H9 (cell line): ENCODE data around the gene GPR141. TPM values are rescaled to one million over a fixed set of nuclear protein-coding genes. Genes with fewer than 3 reads are reported as not detected.

Experiments
- DNase-seq: peaks from one replicate; pipeline ENCODE4 v3.0.0-alpha.2; 2017
- H2AFZ ChIP-seq: one replicate; pipeline ENCODE4 v1.6.1; 2013; ENCODE audit warnings: mild to moderate bottlenecking, low read length, control low read depth, moderate library complexity
- H2AK5ac ChIP-seq: 2 replicates; pipeline ENCODE4 v1.6.1; 2013; ENCODE audit warnings: low read length, control low read depth, mixed read lengths; ENCODE audit not compliant: insufficient read length
- H2BK120ac ChIP-seq: one replicate; pipeline ENCODE4 v1.6.1; 2013; ENCODE audit warnings: low read depth, mild to moderate bottlenecking, low read length, control low read depth, inconsistent platforms; ENCODE audit not compliant: poor library complexity, severe bottlenecking
- H2BK12ac ChIP-seq: 2 replicates; pipeline ENCODE4 v1.6.1; 2013; ENCODE audit warnings: low read length, control low read depth, mixed read lengths, low read depth; ENCODE audit not compliant: insufficient read length
- H2BK15ac ChIP-seq: 2 replicates; pipeline ENCODE4 v1.6.1; 2013; ENCODE audit warnings: low read depth, low read length, control low read depth
- H2BK20ac ChIP-seq: one replicate; pipeline ENCODE4 v1.6.1; 2013; ENCODE audit warnings: low read depth, mild to moderate bottlenecking, low read length, control low read depth, inconsistent platforms; ENCODE audit not compliant: poor library complexity, severe bottlenecking
- H2BK5ac ChIP-seq: 2 replicates; pipeline ENCODE4 v1.6.1; 2013; ENCODE audit warnings: low read length, control low read depth, mixed read lengths; ENCODE audit not compliant: insufficient read length
- H3K14ac ChIP-seq: 2 replicates; pipeline ENCODE4 v1.6.1; 2013; ENCODE audit warnings: low read length, control low read depth; ENCODE audit not compliant: insufficient read depth
- H3K18ac ChIP-seq: 2 replicates; pipeline ENCODE4 v1.6.1; 2013; ENCODE audit warnings: low read depth, mild to moderate bottlenecking, mixed read lengths, low read length, control low read depth; ENCODE audit not compliant: insufficient read length
- H3K23ac ChIP-seq: 2 replicates; pipeline ENCODE4 v1.6.1; 2013; ENCODE audit warnings: low read length, control low read depth, mixed read lengths, low read depth; ENCODE audit not compliant: insufficient read length
- H3K23me2 ChIP-seq: 2 replicates; pipeline ENCODE4 v1.6.1; 2013; ENCODE audit warnings: low read depth, mild to moderate bottlenecking, mixed read lengths, low read length, control low read depth; ENCODE audit not compliant: insufficient read length, poor library complexity, severe bottlenecking
- H3K27ac ChIP-seq: 2 replicates; pipeline ENCODE4 v1.5.1; 2013; ENCODE audit warnings: low read length, control low read depth, mixed read lengths, low read depth; ENCODE audit not compliant: insufficient read length
- H3K27me3 ChIP-seq: 2 replicates; pipeline ENCODE4 v1.6.1; 2013; ENCODE audit warnings: low read length, control low read depth, inconsistent platforms; ENCODE audit not compliant: insufficient read depth
- H3K4ac ChIP-seq: 2 replicates; pipeline ENCODE4 v1.6.1; 2013; ENCODE audit warnings: low read depth, mild to moderate bottlenecking, control low read depth, inconsistent platforms, low read length, moderate library complexity
- H3K4me1 ChIP-seq: 2 replicates; pipeline ENCODE4 v1.6.1; 2013; ENCODE audit warnings: low read length, control low read depth, inconsistent platforms; ENCODE audit not compliant: insufficient read depth
- H3K4me2 ChIP-seq: 2 replicates; pipeline ENCODE4 v1.6.1; 2013; ENCODE audit warnings: low read length, control low read depth, mixed read lengths; ENCODE audit not compliant: insufficient read length, insufficient read depth
- H3K56ac ChIP-seq: 2 replicates; pipeline ENCODE4 v1.6.1; 2013; ENCODE audit warnings: low read depth, mild to moderate bottlenecking, mixed read lengths, low read length, control low read depth; ENCODE audit not compliant: insufficient read length
- H3K79me1 ChIP-seq: 2 replicates; pipeline ENCODE4 v1.6.1; 2013; ENCODE audit warnings: low read depth, mild to moderate bottlenecking, moderate library complexity, low read length, control low read depth, inconsistent platforms; ENCODE audit not compliant: insufficient read depth, poor library complexity, severe bottlenecking
- H3K79me2 ChIP-seq: 2 replicates; pipeline ENCODE4 v1.6.1; 2013; ENCODE audit warnings: low read length, control low read depth, inconsistent platforms; ENCODE audit not compliant: insufficient read depth
- H3K9ac ChIP-seq: 2 replicates; pipeline ENCODE4 v1.6.1; 2013; ENCODE audit warnings: low read length, control low read depth, mixed read lengths; ENCODE audit not compliant: insufficient read length; ENCODE audit errors: extremely low read depth
- H3K9me3 ChIP-seq: one replicate; pipeline ENCODE4 v1.6.1; 2013; ENCODE audit warnings: low read depth, low read length, inconsistent platforms; ENCODE audit not compliant: control insufficient read depth
- H3T11ph ChIP-seq: one replicate; pipeline ENCODE4 v1.6.1; 2013; ENCODE audit warnings: mild to moderate bottlenecking, low read length, control low read depth, inconsistent platforms
- H4K20me1 ChIP-seq: one replicate; pipeline ENCODE4 v1.6.1; 2013; ENCODE audit not compliant: control insufficient read depth, insufficient read length, insufficient read depth
- H4K5ac ChIP-seq: 2 replicates; pipeline ENCODE4 v1.6.1; 2013; ENCODE audit warnings: low read depth, mild to moderate bottlenecking, mixed read lengths, low read length, control low read depth; ENCODE audit not compliant: insufficient read length
- H4K8ac ChIP-seq: replicated peaks from 2 replicates; pipeline ENCODE4 v1.6.1; 2013; ENCODE audit warnings: low read length, control low read depth, mixed read lengths, low read depth; ENCODE audit not compliant: insufficient read length
- H4K91ac ChIP-seq: 2 replicates; pipeline ENCODE4 v1.6.1; 2013; ENCODE audit warnings: low read depth, mild to moderate bottlenecking, moderate library complexity, mixed read lengths, low read length, control low read depth; ENCODE audit not compliant: insufficient read length
- H3K27ac Mint-ChIP-seq, 3 experiments: 2 replicates in 2 of 3; 3 replicates in 1 of 3; pipeline ENCODE4 v1.8.0; 2020 to 2021; ENCODE audit warnings: mixed read lengths in 3 of 3, mild to moderate bottlenecking in 1 of 3, moderate library complexity in 1 of 3
- H3K27me3 Mint-ChIP-seq: 2 replicates; pipeline ENCODE4 v1.8.0; 2021; ENCODE audit warnings: low read depth, mild to moderate bottlenecking, moderate library complexity, mixed read lengths
- H3K36me3 Mint-ChIP-seq, 3 experiments: 2 replicates in 2 of 3; 3 replicates in 1 of 3; pipeline ENCODE4 v1.8.0; 2020 to 2021; ENCODE audit warnings: low read depth in 3 of 3, mixed read lengths in 3 of 3; ENCODE audit not compliant: insufficient read depth in 1 of 3
- H3K4me1 Mint-ChIP-seq, 2 experiments: 2 replicates each; pipeline ENCODE4 v1.8.0; 2020; ENCODE audit warnings: mixed read lengths in 2 of 2
- H3K4me3 Mint-ChIP-seq, 2 experiments: 2 replicates in 1 of 2; 3 replicates in 1 of 2; pipeline ENCODE4 v1.8.0; 2020 to 2021; ENCODE audit warnings: mild to moderate bottlenecking in 2 of 2, mixed read lengths in 2 of 2, moderate library complexity in 1 of 2
- H3K9me3 Mint-ChIP-seq, 2 experiments: 2 replicates in 1 of 2; 3 replicates in 1 of 2; pipeline ENCODE4 v1.8.0; 2020; ENCODE audit warnings: mild to moderate bottlenecking in 2 of 2, mixed read lengths in 2 of 2, moderate library complexity in 1 of 2
- WGBS: extraction: QIAGEN DNeasy Blood & Tissue Kit; methylation state at CpG from one replicate; pipeline ENCODE4 v1.1.7; 2013; ENCODE audit warnings: missing lambda C conversion rate, low lambda C conversion rate, mixed read lengths; ENCODE audit not compliant: insufficient read length; ENCODE audit errors: extremely low coverage; 5-methylcytosine and 5-hydroxymethylcytosine counted together
- total RNA-seq: library from RNA; stranded (reverse); gene quantifications from 2 replicates; pipeline ENCODE4 v1.2.1, GENCODE V29; 2021
- TF ChIP-seq, protein P1 (sequence below): fragments of 200-600 bp; sonication (generic); conservative IDR thresholded peaks from 3 replicates; pipeline ENCODE4 v1.8.0; 2021; ENCODE audit warnings: antibody characterized with exemption, mild to moderate bottlenecking

GPR141 gene
- total RNA-seq, 1 experiment from 2014 or later: 0.50 TPM

GRCh38 chr7:37706804-37707203, 23.2 kb downstream of the GPR141 start:
- no peak overlapping the region for H2BK120ac ChIP-seq
- H3K56ac ChIP-seq: no peak overlapping the region
- DNase-seq: no peak
- Mint-ChIP-seq H3K4me1 (peaks cover 39 to 46% of the 10 kb centered on the region in 2 experiments), H3K36me3 (no peaks in the 10 kb centered on the region), H3K9me3 (no peaks in the 10 kb centered on the region), H3K27ac (peak overlapping the region in 2 of 3 experiments; percentile 21 to 87; a peak in 5 of 7 replicates), H3K4me3 (no peak overlapping the region; a peak in 1 of 5 replicates), H3K27me3 (no peaks in the 10 kb centered on the region)
- no peaks in the 10 kb centered on the region for H3K27me3 ChIP-seq
- H2AK5ac ChIP-seq: no peak overlapping the region
- no peak overlapping the region for H3K18ac ChIP-seq
- peaks cover 8% of the 10 kb centered on the region for H3K4me1 ChIP-seq
- no peak overlapping the region for H3K9ac ChIP-seq
- no peak overlapping the region for H4K91ac ChIP-seq
- H3K9me3 ChIP-seq: no peaks in the 10 kb centered on the region
- H2AFZ ChIP-seq: no peak overlapping the region
- H4K20me1 ChIP-seq: no peaks in the 10 kb centered on the region
- TF ChIP-seq, protein P1, sequence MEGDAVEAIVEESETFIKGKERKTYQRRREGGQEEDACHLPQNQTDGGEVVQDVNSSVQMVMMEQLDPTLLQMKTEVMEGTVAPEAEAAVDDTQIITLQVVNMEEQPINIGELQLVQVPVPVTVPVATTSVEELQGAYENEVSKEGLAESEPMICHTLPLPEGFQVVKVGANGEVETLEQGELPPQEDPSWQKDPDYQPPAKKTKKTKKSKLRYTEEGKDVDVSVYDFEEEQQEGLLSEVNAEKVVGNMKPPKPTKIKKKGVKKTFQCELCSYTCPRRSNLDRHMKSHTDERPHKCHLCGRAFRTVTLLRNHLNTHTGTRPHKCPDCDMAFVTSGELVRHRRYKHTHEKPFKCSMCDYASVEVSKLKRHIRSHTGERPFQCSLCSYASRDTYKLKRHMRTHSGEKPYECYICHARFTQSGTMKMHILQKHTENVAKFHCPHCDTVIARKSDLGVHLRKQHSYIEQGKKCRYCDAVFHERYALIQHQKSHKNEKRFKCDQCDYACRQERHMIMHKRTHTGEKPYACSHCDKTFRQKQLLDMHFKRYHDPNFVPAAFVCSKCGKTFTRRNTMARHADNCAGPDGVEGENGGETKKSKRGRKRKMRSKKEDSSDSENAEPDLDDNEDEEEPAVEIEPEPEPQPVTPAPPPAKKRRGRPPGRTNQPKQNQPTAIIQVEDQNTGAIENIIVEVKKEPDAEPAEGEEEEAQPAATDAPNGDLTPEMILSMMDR: no peak
- H3K23ac ChIP-seq: no peak overlapping the region
- WGBS: no CpG with 5 or more reads among the region's 5 CpGs
- H3T11ph ChIP-seq: no peak overlapping the region
- H2BK5ac ChIP-seq: no peak overlapping the region
- no peak overlapping the region for H4K8ac ChIP-seq
- no peak overlapping the region for H2BK12ac ChIP-seq
- no peak overlapping the region for H2BK15ac ChIP-seq
- no peak overlapping the region for H3K14ac ChIP-seq
- H4K5ac ChIP-seq: no peak overlapping the region
- H2BK20ac ChIP-seq: no peak overlapping the region
- no peaks in the 10 kb centered on the region for H3K79me2 ChIP-seq
- H3K23me2 ChIP-seq: no peaks in the 10 kb centered on the region
- no peak overlapping the region for H3K4me2 ChIP-seq
- no peak overlapping the region for H3K4ac ChIP-seq
- H3K79me1 ChIP-seq: no peaks in the 10 kb centered on the region
- no peak overlapping the region for H3K27ac ChIP-seq
